Measurements from ENCODE around the gene SIRPG. TPM values are rescaled to one million over a fixed set of nuclear protein-coding genes. Genes with fewer than 3 reads are reported as not detected.

SIRPG gene
- polyA plus RNA-seq, 1 of the 3 experiments (the other 2 are of a cell fraction): not detected

- H3K9me3 ChIP-seq: no peaks in the 10 kb centered on the region
- no peaks in the 10 kb centered on the region for H3K79me2 ChIP-seq (ENCODE audit: insufficient read depth)
- no peak overlapping the region for H3K27ac ChIP-seq (ENCODE audit: low read depth in 2 of 2, low read length in 1 of 2)
- no peak overlapping the region for H3K9ac ChIP-seq
- no peak for DNase-seq
- no peak overlapping the region for H2AFZ ChIP-seq (ENCODE audit: low read depth)
- no peaks in the 10 kb centered on the region for H3K9me2 ChIP-seq
- POLR2A ChIA-PET: no interaction called here
- H3K27me3 ChIP-seq (ENCODE audit: insufficient read depth): no peaks in the 10 kb centered on the region; the same call in 1 of the 2 replicates
- no peaks in the 10 kb centered on the region for H3K4me1 ChIP-seq (ENCODE audit: control insufficient read depth in 1 of 2, insufficient read depth in 2 of 2, low read depth in 1 of 2, low read length in 1 of 2)
- no peak overlapping the region for H3K4me2 ChIP-seq
- H3K36me3 ChIP-seq (replicated peaks in 1 of 2; ENCODE audit: control insufficient read depth in 1 of 2, insufficient read depth in 2 of 2, low read length in 1 of 2): no peaks in the 10 kb centered on the region
- H3F3A ChIP-seq (replicated peaks; ENCODE audit: insufficient read depth): no peaks in the 10 kb centered on the region
- CTCF ChIA-PET: no interaction called here
- no peaks in the 10 kb centered on the region for H4K20me1 ChIP-seq (ENCODE audit: insufficient read depth)
- TF ChIP-seq ELF1 (IDR thresholded peaks at IDR 0.05) (no peak), RFX5 (IDR thresholded peaks at IDR 0.05; ENCODE audit: low read length) (no peak), MEF2A (IDR thresholded peaks at IDR 0.05; ENCODE audit: borderline replicate concordance, low read depth) (no peak), CHD2 (IDR thresholded peaks at IDR 0.05; ENCODE audit: low read length, partially characterized antibody) (no peak), FOXM1 (IDR thresholded peaks at IDR 0.05; ENCODE audit: low read depth) (no peak), FOSL2 (IDR thresholded peaks at IDR 0.05; ENCODE audit: borderline replicate concordance, low read depth) (no peak)
- no peak overlapping the region for H3K4me3 ChIP-seq (ENCODE audit: low read depth in 2 of 2, low read length in 1 of 2)
Measured at GRCh38 chr20:1687053-1687452, 29.5 kb upstream of the SIRPG start.

- Histone ChIP-seq H3K9ac (no peak overlapping the region), H3K27me3 (ENCODE audit: insufficient read depth) (no peaks in the 10 kb centered on the region; the same call in 1 of the 2 replicates), H3F3A (replicated peaks; ENCODE audit: insufficient read depth) (no peaks in the 10 kb centered on the region), H3K9me3 (no peaks in the 10 kb centered on the region), H3K4me2 (no peak overlapping the region), H4K20me1 (ENCODE audit: insufficient read depth) (no peaks in the 10 kb centered on the region), H2AFZ (ENCODE audit: low read depth) (no peak overlapping the region), H3K4me1 (ENCODE audit: control insufficient read depth in 1 of 2, insufficient read depth in 2 of 2, low read depth in 1 of 2, low read length in 1 of 2) (no peaks in the 10 kb centered on the region), H3K9me2 (no peaks in the 10 kb centered on the region), H3K27ac (ENCODE audit: low read depth in 2 of 2, low read length in 1 of 2) (no peak overlapping the region), H3K79me2 (ENCODE audit: insufficient read depth) (no peaks in the 10 kb centered on the region), H3K36me3 (replicated peaks in 1 of 2; ENCODE audit: control insufficient read depth in 1 of 2, insufficient read depth in 2 of 2, low read length in 1 of 2) (no peaks in the 10 kb centered on the region), H3K4me3 (ENCODE audit: low read depth in 2 of 2, low read length in 1 of 2) (no peak overlapping the region)
- WGBS (ENCODE audit: low lambda C conversion rate): 38% methylated on average over 2 of the region's 3 CpGs
- ChIA-PET CTCF (no interaction called here), POLR2A (no interaction called here)
- TF ChIP-seq ZBTB33 (IDR thresholded peaks at IDR 0.05; ENCODE audit: borderline replicate concordance, low read depth) (no peak), POLR2AphosphoS5 (IDR thresholded peaks at IDR 0.05; ENCODE audit: low read depth, low read length) (no peak), RCOR1 (IDR thresholded peaks at IDR 0.05; ENCODE audit: low read length) (no peak), PBX3 (IDR thresholded peaks at IDR 0.05) (no peak), RXRA (IDR thresholded peaks at IDR 0.05; ENCODE audit: borderline replicate concordance, low read depth) (no peak), MXI1 (IDR thresholded peaks at IDR 0.05; ENCODE audit: low read depth, low read length) (no peak), EP300 (IDR thresholded peaks at IDR 0.05; ENCODE audit: borderline replicate concordance in 1 of 2, low read depth in 1 of 2, low read length in 1 of 2) (no peak), FOXJ3 (CRISPR knock-in tag; IDR thresholded peaks at IDR 0.05) (no peak), TEAD4 (IDR thresholded peaks at IDR 0.05; ENCODE audit: borderline replicate concordance, insufficient read depth) (no peak), SMC3 (IDR thresholded peaks at IDR 0.05; ENCODE audit: low read depth, low read length) (no peak), RAD21 (IDR thresholded peaks at IDR 0.05; ENCODE audit: low read length) (no peak), NFIC (IDR thresholded peaks at IDR 0.05; ENCODE audit: borderline replicate concordance) (no peak), EZH2phosphoT487 (IDR thresholded peaks at IDR 0.05; ENCODE audit: borderline replicate concordance, low read depth) (no peak), GABPA (IDR thresholded peaks at IDR 0.05; ENCODE audit: low read depth) (no peak), FOSL2 (IDR thresholded peaks at IDR 0.05; ENCODE audit: borderline replicate concordance, low read depth) (no peak), GATA2 (CRISPR knock-in tag; IDR thresholded peaks at IDR 0.05) (no peak), IRF3 (IDR thresholded peaks at IDR 0.05; ENCODE audit: low read depth, low read length) (no peak), USF1 (IDR thresholded peaks at IDR 0.05; ENCODE audit: borderline replicate concordance, low read depth) (no peak), FOXM1 (IDR thresholded peaks at IDR 0.05; ENCODE audit: low read depth) (no peak), TAF1 (IDR thresholded peaks at IDR 0.05; ENCODE audit: borderline replicate concordance, low read depth, low read length) (no peak)
- DNase-seq: no peak
Measured at GRCh38 chr20:1686151-1686748, 28.7 kb upstream of the SIRPG start.
